HG03196 (cell line): ENCODE data around the gene LGR4.

Experiments used
- ATAC-seq: cut with Tn5 transposase; IDR thresholded peaks from one replicate; pipeline ENCODE4 v1.9.1; 2021; ENCODE audit not compliant: unreplicated experiment

The LGR4 gene

DNA sequence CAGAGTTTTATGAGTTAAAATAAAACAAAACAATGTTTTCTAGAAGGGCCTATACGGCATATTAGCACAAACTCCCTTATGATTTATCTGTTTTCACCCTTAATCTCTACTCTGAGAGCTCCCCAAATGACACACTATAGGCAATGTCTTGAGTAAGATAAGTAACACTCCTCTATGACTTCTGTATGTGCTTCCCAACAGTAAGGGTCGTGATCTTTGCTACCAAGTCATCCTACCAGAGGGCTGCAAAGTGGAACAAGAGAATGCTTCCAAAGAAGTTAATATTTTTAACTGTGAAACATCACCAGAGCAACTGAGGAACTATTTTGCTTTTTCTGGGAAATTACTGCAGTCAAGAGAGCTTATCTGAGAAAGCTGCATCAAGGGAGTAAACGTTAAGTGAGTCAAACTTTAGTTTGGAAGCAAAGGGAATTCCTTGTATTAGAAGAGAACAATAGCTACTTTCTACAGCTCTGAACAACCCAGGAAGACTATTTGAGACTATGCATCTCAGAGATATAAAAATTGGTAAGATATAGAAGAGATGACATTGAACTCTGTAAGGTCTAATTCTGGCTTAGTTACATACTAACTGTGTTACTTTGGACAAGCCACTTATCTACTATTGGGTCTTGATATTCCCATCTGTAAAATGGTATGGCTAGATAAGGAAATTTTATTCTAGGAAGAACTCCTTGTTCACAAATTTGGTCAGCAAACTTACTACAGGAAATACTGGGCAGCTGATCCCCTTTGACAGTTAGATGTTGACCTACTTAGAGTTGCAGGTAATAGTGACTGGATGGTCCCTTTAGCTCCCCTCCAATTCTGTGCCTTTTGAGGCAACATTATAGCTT is 65.9 kb downstream of the LGR4 start:
- no peak for ATAC-seq

DNA sequence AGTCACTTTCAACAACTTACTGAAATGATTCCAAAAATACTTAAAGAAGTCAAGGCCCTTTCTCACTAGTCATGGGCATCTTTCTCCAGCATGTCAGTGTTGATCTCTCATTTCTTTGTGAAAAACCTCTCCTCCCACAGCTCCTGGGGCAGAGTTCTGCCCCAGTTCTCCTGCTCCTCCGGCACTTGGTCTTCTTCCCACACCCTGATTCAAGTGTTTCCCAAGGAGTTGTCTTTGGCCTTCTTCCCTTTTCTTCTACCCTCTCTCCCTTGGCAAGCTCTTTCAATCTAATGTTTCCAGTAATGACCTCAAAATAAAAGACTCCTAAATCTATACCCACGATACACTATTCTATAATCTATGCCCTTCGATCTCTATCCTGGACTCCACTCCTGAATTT is 67.5 kb downstream of the LGR4 start:
- ATAC-seq = no peak

DNA sequence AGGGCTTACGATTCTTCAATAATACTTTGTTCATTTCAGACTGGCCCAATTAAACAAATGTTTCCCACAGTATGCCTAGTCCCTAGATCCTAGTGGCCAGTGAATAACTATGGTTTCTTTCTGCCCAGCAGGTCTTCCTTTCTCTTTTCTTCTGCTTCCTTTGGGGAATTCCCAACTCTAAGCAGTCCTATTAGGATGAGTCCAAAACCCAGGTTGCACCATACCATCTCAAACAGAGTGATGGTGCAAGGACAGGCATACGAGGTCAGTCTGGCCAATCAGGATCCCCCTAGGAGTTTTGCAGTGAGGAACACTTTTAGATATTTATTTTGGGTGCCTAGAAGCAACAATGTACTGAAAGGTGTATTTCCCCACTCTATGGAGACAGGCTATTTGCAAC is 68.2 kb downstream of the LGR4 start:
- no peak for ATAC-seq

DNA sequence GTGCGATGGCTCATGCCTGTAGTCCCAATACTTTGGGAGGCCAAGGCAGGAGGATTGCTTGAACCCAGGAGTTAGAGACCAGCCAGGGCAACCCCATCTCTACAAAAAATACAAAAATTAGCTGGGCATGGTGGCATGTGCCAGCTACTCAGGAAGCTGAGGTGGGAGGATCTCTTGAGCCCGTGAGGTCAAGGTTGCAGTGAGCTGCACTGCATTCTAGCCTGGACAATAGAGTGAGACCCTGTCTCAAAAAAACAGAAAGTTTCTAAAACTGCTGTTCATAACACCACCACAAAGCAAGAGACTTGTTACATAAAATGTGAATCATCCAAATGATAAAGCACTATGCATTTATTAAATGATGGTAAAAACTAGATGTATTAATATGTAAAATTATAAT is 69.4 kb downstream of the LGR4 start:
- no peak for ATAC-seq

DNA sequence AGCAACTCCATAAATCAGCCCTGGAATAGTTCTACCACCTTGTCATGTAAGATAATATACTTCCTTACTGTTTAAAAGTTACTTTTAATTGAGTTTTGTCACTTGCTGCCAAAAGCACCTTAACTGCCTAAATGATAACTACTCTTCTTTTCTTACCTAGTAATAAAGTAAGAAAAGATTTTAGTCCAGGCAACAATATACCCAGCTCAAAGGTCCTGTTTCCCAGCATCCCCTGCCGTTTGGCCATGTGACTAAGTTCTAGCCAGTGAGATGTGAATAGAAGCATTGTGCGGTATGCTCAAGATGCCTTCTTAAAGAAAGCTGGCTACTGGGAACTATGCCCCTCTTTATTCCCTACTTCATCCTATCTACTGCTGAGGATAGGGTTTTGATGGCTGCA is 70.1 kb downstream of the LGR4 start:
- ATAC-seq = no peak

DNA sequence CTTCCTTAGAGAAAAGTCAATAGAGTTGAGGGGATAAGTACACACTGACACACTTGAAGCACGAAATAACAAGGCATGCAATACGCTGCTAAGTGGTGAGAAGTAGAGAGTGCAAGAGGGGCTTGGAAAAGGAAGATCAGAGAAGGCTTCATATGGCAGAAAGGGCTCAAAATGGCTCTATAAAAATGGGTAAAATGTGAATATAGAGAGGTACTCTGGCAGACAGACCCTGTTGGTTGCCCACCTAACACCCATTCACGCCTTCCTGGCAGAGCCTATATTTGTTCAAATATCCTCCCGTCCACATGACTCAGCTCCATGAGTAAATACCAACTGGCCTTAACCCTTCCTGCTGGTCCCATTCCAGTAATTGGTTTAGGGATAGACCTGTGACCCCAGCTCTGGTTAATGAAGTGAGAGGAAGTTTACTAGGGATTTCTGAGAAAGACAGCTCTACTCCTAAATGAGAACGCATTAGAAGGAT is 70.7 kb downstream of the LGR4 start:
- ATAC-seq = no peak

DNA sequence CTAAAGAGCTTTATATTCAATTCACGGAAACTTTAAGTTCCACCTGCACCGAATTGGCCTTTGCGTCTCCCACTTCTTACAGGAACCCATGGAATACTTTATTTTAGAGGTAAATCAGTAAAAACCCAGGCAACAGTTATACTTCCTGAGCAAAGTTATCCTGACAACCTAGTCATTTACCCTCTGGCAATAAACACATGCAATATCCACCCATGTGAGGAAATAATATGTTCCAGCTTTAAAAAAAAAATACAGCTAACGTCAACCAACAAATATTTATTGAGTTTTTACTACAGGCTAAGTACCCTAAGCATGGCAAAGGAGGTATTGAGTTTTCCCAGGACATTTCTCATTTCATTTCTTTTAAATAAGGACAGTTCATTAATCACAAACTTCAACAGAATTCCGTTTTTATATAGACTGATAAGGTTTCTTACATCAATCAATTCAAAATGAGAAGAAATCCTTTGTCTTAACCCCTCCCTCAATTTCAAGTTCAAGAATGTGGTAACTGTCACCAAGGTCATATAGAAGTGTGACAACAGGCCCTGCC is 71.2 kb downstream of the LGR4 start:
- ATAC-seq = no peak

DNA sequence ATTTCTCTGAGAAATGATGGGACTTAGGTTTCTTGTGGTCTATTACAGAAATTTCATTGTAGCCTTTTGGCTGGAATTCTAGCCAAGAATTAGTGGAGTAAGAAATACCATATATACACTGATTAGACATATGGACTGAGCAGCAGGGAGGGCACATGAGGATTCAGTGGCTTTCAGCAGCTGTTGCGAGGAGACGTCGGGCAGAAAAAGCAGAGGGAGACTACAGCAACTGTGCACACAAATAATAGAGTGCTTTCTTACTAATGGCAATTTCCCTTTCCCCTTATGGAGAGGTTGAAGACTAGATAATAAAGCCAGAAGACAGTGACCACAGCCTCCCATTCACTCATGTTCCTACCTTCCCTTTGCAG is 74.2 kb downstream of the LGR4 start:
- no peak for ATAC-seq

DNA sequence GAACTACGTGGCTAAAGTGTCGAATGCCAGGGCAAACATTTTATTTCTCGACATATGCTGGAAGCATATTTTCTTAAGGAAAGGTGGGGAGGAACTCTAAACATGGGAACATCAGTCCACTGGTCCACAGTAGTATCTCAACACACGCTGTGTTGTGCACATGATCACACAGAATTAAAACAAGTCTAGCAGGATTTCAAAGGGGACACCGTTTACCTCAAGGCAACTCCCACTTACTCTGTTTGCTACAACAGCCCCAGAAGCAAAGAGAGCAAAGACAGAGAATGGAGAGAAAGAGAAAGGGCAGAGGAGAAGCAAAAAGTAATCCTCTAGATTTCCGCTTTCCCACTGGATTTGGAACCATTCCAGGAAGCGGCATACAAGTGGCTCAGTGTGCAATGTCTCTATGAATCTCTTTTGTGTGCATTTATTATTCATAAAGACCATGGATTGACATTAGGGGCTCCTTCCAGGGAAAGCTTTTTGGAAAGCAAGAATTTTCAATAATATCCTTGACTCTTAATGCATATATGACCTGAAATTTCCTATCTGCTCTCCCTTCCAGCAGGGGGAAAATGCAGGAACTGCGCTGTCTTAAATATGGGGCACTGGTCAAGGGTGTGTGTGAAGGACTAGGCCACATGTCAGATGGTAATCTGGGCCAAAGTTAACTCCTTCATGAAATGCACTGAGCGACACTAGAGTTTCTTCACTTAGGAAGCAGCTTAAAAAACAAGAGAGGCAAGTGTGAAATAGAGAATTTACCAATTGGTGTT is 74.8 kb downstream of the LGR4 start:
- ATAC-seq = no peak

DNA sequence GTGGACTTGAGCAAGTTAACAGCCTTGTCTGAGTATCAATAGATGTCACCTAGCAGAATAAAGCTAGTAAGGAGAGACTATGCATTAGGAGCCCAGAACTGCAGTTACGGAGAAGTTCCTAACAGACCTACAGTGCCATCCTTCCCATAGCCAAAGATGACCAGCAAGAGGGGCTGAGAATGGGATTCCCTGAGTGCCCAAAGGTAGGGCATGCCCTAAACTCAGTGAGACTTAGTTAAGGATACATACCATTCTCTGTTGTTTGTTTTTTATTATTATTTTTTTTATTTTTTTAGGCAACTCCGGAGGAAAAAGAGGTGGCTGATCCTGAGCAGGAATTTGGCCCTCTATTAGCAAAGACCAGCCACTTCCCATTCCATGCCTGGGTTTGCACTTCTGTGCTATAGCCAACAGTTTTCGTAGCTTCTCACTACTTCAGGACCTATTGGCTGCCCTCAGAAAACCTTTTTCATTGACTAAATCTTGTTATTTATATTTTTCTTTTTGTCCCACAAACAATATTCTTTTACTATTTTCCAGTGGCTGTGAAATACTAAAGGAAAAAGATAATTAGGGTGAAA is 76.2 kb downstream of the LGR4 start:
- no peak for ATAC-seq

DNA sequence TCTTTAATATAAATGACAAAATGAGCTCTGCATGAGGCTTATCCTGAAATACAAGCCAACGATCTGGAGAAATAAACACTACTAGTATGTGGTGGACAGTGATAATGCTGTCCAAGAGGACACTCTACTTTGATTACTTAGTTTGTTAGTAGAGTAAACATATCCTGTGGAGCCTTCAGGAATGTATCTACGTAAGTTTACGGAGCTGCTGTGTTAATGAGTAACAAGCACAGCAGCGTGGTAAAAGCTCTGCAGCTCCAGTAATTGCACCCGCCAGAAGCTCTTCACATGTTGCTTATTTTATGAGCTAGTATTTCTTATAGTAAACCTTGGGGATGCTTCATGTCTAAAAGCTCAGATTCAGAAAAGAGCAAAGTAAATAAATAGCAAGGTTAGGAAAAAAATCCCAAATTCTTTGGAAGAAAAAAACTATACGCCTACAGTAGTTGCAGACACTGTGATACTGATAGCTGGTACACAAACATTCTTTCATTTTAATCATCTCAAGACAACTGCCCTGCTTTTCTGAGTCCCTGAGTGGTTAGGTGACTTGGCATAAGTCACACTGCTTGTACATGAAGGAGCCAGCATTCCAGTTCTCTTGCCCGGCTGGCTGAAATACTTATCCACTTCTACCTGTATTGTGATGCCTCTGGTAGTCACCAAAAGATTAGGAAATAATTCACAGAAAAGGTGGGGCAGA is 76.9 kb downstream of the LGR4 start:
- ATAC-seq = no peak

DNA sequence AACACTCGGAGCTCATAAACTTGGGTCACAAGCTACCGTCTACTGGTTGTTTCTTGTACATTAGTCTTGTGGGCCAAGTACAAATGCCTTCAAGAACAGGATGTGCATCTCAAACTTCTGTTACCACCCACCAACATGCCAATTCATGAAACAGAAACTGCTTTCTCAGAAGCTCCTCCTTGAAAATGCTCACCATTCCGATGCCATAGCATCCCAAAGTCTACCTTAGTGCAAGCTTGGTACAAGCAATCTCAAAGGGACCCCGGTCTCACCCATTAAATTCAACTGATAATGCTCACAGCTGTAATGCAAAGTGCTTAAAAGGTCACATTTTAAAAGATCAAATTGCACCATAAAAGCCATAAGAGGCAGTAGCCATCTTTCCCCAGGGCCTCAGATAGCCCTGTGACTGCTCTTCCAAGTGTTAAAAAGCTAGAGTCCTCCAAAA is 77.8 kb downstream of the LGR4 start:
- no peak for ATAC-seq

DNA sequence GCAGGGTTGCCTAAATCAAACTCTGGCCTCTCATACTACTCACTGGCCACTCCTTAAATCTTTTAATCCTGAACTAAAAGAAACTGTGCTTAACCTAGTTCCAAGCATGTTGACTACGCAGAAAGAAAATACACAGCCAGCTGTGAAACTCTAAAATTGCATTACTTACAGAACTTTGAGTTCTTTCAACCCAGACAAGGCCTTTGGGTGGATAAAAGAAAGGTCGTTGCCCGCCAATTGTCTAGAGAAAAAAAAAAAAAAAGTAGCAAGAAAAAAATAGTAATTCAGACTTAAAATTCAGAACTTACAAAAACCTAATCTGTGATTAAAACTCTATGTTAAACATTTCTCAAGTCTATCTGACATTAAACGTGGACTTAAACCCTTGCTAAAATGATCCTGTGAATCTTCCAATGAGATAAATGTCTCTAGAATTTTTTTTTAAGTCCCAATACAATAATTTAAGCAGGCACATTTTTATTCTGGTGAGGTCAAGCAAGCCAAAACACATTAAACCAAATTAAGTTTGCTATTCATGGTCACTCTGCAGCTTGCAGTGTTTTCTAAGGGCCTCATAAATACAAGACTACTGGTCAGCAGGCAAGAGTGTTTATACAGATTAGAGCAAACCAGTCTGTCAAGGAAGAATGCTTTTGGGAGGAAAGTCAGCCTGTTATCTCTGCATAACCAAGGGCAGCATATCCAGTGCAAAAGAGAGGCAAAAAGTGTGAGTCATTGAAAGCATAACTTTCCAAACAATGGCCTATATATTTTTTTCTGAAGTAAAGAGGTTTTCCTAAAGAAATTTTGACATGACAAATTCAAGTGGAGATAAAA is 80.1 kb downstream of the LGR4 start:
- ATAC-seq = no peak

DNA sequence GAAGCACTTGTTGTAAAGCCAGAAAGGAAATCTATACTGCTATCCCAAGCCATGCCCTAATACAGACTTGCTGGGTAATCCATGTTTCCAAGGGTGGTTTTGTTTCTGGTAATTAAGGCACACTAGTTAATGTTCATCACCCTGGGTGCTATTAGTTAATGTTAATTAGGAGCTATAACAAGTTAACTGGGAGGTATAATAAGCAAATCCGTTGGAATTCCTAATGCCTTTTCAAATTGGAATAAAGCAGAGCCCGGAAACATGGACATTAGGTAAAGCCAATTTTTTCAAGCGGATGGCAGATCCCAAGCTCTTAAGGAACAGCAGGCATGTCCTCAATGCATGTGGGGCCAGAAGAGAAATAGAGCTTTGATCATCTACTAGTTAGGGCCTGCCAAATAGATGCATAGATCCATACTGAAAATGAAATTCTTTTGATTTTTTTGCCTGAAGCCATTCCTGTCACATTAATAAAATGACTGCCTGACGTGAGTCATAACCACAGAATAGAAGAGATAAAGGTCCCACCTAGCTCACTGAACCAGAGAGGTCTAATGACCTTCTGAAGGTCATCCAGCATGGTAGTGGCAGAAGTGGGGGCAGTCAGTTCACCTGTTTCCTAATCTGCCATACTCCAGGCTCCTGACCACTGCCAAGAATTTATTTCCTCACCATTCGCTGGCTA is 81.1 kb downstream of the LGR4 start:
- ATAC-seq = no peak

DNA sequence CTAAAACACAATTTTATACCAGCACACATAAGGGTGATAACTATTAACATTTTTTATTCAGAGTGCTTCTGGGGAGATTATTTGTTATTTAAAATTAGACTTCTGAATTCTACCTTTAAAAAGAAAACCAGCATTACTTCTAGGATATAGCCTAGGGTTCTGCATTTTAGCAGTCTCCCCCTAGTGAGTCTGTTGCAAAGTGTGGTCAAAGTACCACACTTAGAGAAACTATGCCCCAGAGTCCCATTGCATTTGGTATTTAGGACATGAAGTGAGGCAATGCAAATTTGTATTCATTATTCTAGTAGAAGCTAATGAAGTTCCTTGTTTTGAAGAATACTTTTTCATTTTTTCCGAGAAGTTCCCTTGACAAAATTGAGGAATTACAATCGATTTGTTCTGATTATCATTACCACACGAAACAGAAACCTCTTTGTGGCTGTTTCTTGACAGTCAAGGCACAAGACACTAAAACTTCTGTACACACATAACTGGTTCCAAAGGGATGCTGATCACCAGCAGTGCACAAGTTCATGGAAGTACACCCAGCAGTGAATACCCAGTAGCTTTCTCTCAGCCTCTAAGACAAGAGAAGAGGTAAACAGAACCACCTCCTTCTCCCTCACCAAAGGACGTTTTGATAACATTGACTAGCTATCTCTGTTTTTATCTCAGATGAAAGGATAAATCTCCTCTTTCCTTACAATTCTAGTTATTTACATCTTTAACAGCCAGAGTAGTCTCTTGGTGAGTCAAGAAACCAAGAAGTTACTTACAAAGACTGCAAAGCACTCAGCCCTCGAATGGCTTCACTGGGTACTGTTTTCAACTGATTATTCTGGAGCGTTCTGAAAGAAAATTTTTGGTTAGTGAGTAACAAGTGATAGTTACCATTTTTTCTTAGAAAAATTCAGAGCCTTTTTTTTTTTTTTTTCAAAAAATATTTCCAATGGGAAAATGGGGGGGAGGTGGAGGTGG is 82.0 kb downstream of the LGR4 start:
- ATAC-seq = no peak

DNA sequence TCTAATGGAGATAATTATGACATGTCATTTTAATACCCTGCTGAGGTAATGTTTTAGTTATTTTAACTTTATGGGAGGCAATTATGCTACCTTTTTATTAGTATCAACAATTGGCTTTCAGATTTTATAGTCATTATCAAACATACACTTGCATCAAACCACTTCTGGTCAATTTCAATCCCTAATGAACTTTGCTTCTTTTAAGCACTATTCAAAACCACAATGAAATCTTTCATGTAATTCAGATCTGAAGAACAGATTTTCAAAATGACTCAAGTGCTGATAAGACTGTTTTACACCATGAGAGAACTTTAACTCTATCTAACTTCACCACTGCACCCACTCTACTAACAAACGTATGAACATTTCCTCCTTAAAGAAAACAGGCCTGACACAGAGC is 83.7 kb downstream of the LGR4 start:
- ATAC-seq = no peak

DNA sequence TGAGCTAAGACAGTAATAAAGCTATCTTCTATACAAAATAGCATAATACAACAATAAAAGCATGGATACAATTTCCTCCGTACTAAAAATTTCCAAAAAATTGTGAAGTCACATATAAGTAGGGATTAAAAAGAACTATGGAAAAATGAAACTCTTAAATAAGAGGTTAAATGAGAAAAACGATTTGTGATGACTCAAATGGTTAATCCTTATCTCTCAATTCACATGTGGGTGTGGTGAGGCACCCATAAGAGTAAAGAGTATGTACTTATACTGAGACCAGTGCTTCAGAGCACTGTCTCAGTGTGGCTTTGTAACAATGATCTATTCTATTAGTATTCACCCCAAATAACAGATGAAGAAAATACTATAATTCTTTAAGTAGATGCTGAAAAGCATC is 84.6 kb downstream of the LGR4 start:
- no peak for ATAC-seq

DNA sequence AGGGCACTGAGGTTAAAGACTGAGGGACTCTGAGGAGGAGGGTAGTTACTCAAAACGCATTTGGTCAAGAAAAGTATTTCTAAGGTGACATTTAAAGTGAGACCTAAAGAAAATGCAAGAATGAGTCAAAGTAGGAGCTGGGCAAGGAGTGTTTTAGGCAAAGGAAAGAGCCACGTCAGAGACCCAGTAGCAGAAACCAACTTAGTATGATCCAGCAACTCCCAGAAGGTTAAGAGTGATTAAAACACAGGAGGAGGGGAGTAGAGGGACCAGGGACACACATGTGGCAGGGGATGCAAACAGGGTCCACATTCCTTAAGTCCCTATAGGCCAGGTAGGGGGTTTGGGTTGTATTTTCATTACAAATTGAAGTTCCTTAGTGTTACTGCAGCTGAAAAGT is 85.2 kb downstream of the LGR4 start:
- ATAC-seq = no peak
